ENCODE results near the gene CCR2.

GRCh38 chr3:46361408-46362283 is 7.7 kb downstream of the CCR2 start:
- TF ChIP-seq, protein P1, sequence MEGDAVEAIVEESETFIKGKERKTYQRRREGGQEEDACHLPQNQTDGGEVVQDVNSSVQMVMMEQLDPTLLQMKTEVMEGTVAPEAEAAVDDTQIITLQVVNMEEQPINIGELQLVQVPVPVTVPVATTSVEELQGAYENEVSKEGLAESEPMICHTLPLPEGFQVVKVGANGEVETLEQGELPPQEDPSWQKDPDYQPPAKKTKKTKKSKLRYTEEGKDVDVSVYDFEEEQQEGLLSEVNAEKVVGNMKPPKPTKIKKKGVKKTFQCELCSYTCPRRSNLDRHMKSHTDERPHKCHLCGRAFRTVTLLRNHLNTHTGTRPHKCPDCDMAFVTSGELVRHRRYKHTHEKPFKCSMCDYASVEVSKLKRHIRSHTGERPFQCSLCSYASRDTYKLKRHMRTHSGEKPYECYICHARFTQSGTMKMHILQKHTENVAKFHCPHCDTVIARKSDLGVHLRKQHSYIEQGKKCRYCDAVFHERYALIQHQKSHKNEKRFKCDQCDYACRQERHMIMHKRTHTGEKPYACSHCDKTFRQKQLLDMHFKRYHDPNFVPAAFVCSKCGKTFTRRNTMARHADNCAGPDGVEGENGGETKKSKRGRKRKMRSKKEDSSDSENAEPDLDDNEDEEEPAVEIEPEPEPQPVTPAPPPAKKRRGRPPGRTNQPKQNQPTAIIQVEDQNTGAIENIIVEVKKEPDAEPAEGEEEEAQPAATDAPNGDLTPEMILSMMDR (conservative IDR thresholded peaks at IDR 0.05; ENCODE audit: low read depth, low read length) = no peak
- TF ChIP-seq POLR2A (IDR thresholded peaks at IDR 0.05; ENCODE audit: low read depth, low read length) = no peak
- TF ChIP-seq RCOR1 (IDR thresholded peaks at IDR 0.05; ENCODE audit: insufficient replicate concordance, low read length) = no peak
- no peak for TF ChIP-seq USF2 (IDR thresholded peaks at IDR 0.05; ENCODE audit: low read depth, low read length)
- 0 out of 2 replicates have a peak, but pooled peaks have one; percentile 14 for TF ChIP-seq CEBPB (IDR thresholded peaks at IDR 0.05; ENCODE audit: low read depth, low read length)
- TF ChIP-seq RAD21 (IDR thresholded peaks at IDR 0.05; ENCODE audit: low read length) = no peak
- no peak for TF ChIP-seq CHD1 (IDR thresholded peaks at IDR 0.05; ENCODE audit: low read depth, low read length)
- TF ChIP-seq NFE2L2 (IDR thresholded peaks at IDR 0.05; ENCODE audit: low read depth, low read length) = no peak
- no peak for TF ChIP-seq RFX5 (IDR thresholded peaks at IDR 0.05; ENCODE audit: low read depth, low read length)
- no peak for TF ChIP-seq FOS (IDR thresholded peaks at IDR 0.05; ENCODE audit: low read depth, low read length)
- no peak for TF ChIP-seq SMC3 (IDR thresholded peaks at IDR 0.05; ENCODE audit: low read depth, low read length)
- TF ChIP-seq MXI1 (IDR thresholded peaks at IDR 0.05; ENCODE audit: borderline replicate concordance, low read depth, low read length) = no peak
- TF ChIP-seq MAZ (IDR thresholded peaks at IDR 0.05; ENCODE audit: borderline replicate concordance, low read depth, low read length) = no peak
- no peak for TF ChIP-seq ELK1 (IDR thresholded peaks at IDR 0.05; ENCODE audit: borderline replicate concordance, low read depth, low read length)
